Body of pancreas (tissue), 4 donors: ENCODE results near the gene MICAL2.

Experiments used
- CTCF ChIP-seq, 7 experiments: fragments of 450-650 bp in 4 of 7; fragments of 200-600 bp in 3 of 7; sonication (generic) in 3 of 7; IDR thresholded peaks; one replicate each; pipeline ENCODE4 v1.5.1; 2016 to 2019; ENCODE audit warnings: antibody characterized with exemption in 7 of 7
- POLR2A ChIP-seq, 3 donors: fragments of 450-650 bp; IDR thresholded peaks; one replicate each; pipeline ENCODE4 v1.6.1; 2016; ENCODE audit warnings: antibody characterized with exemption in 3 of 3, mild to moderate bottlenecking in 2 of 3

- no peak for TF ChIP-seq CTCF (IDR thresholded peaks at IDR 0.05)
- TF ChIP-seq POLR2A (IDR thresholded peaks at IDR 0.05): no peak
These were observed 110.7 kb downstream of the MICAL2 start for GRCh38 chr11:12221051-12221535.
